Measurements from ENCODE around the gene TCF7L2. TPM values are rescaled to one million over a fixed set of nuclear protein-coding genes. Genes with fewer than 3 reads are reported as not detected.

TCF7L2 gene
- total RNA-seq, 4 donors from 2014 or later, result 25.1 to 38.9 (median 26.9) TPM

DNA sequence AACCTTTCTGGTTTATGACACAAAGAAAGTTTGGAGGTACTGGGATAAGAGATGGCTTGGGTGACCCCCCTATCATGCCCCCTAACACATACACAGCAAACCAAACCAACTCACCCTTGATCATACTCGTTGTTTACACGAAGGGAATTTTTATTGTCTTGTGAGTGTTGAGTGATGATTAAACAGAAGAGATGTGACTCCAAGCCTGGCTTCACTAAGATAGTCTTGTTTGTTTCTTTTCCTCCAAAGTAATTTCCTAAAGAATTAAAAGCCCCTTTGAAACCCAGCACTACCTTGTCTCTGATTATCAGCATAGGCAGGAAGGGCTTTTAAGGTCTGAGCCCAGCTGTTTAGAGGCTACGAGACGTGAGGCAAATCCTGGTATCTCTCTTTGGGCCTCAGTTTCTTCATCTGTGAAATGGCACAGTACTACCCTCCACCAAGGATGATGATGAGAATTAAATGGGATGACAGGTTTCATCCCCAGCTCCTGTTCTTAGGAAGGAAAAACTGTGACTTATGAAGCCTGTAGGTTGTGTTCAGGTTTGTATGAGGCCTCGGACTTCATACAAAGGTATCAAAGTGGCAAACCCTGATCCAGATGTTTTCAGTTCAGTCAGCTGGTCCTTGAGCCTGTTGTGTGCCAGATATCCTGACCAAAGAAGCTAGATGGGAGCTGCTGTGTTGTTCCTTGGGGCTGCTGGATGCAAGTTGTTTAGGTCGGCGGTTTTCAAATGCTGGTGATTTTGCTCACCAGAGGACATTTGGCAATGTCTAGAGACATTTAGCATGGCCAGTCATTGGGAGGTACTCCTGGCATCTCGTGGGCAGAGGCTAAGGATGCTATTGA is 51.8 kb downstream of the TCF7L2 start:
- H3K4me1 ChIP-seq, result peaks cover 0 to 86% (median 28%) of the 10 kb centered on the region in 4 donors
- H3K27me3 ChIP-seq, result no peaks in the 10 kb centered on the region
- no peaks in the 10 kb centered on the region for H3K9me3 ChIP-seq
- WGBS, 2 donors, result 87% methylated on average over 8 of the region's 8 CpGs
- H3K27ac ChIP-seq, result peak overlapping the region in 2 of 4 donors; percentile 37 to 65
- TF ChIP-seq POLR2A (IDR thresholded peaks at IDR 0.05), result no peak
- TF ChIP-seq, protein P1, sequence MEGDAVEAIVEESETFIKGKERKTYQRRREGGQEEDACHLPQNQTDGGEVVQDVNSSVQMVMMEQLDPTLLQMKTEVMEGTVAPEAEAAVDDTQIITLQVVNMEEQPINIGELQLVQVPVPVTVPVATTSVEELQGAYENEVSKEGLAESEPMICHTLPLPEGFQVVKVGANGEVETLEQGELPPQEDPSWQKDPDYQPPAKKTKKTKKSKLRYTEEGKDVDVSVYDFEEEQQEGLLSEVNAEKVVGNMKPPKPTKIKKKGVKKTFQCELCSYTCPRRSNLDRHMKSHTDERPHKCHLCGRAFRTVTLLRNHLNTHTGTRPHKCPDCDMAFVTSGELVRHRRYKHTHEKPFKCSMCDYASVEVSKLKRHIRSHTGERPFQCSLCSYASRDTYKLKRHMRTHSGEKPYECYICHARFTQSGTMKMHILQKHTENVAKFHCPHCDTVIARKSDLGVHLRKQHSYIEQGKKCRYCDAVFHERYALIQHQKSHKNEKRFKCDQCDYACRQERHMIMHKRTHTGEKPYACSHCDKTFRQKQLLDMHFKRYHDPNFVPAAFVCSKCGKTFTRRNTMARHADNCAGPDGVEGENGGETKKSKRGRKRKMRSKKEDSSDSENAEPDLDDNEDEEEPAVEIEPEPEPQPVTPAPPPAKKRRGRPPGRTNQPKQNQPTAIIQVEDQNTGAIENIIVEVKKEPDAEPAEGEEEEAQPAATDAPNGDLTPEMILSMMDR (IDR thresholded peaks at IDR 0.05), result no peak
- no peak for DNase-seq (ENCODE audit: low spot score in 2 of 2)
- no peaks in the 10 kb centered on the region for H3K36me3 ChIP-seq
- H3K4me3 ChIP-seq, result no peak overlapping the region

DNA sequence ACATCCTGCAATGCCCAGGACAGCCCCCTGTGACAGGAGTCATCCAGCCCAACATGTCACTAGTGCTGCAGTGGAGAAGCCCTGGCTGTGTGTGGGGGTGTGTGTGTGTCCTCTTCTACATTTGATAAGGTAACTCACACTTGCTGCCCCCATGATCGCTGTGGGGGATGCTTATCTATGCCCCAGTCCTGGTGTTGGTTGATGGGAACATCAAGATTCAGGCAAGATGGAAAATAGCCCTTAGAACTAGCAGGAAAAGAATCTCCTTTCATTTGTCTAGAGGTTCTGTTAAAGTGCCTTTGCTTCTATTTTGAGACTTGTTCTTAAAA is 52.4 kb downstream of the TCF7L2 start:
- Histone ChIP-seq H3K4me3 (no peak overlapping the region), H3K9me3 (no peaks in the 10 kb centered on the region), H3K27ac (peak overlapping the region in 2 of 4 donors; percentile 37 to 65), H3K4me1 (peaks cover 0 to 92% (median 28%) of the 10 kb centered on the region in 4 donors), H3K36me3 (no peaks in the 10 kb centered on the region), H3K27me3 (no peaks in the 10 kb centered on the region)
- TF ChIP-seq, protein P1 (IDR thresholded peaks at IDR 0.05), result no peak
- no peak for TF ChIP-seq EP300 (IDR thresholded peaks at IDR 0.05)
- TF ChIP-seq POLR2A (IDR thresholded peaks at IDR 0.05), result no peak
- no peak for DNase-seq (ENCODE audit: low spot score in 2 of 2)
- 50 to 57% methylated on average over 1 of the region's 1 CpG for WGBS, 2 donors

DNA sequence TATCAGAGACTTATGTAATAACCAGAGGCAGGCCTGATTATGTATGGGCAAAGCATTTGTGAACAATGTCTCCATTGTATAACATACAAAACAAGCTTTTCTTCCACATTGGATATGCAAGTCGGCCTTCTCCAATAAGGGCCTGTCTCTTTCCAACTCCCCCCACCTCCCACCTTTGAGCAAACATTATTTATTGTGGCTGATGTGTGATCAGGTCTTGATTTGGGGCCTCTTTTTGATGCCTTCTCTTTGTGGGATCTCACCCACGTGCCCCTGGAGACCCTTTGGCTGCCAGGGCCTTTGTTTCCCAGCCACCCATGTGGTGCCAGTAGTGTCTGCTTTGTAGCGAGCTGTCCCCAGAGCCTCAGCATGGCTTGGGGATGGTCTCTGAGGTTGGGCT is 53.0 kb downstream of the TCF7L2 start:
- no peaks in the 10 kb centered on the region for H3K36me3 ChIP-seq
- TF ChIP-seq EP300 (IDR thresholded peaks at IDR 0.05) (no peak), POLR2A (IDR thresholded peaks at IDR 0.05) (no peak)
- TF ChIP-seq, protein P1 (IDR thresholded peaks at IDR 0.05), result no peak
- H3K4me1 ChIP-seq, result peaks cover 0 to 98% (median 31%) of the 10 kb centered on the region in 4 donors
- DNase-seq (ENCODE audit: low spot score in 2 of 2), result no peak
- H3K27me3 ChIP-seq, result no peaks in the 10 kb centered on the region
- no peaks in the 10 kb centered on the region for H3K9me3 ChIP-seq
- H3K4me3 ChIP-seq, result no peak overlapping the region
- WGBS, 2 donors, result 48 to 52% methylated on average over 3 of the region's 3 CpGs
- H3K27ac ChIP-seq, result peak overlapping the region in 2 of 4 donors; percentile 65 to 70

DNA sequence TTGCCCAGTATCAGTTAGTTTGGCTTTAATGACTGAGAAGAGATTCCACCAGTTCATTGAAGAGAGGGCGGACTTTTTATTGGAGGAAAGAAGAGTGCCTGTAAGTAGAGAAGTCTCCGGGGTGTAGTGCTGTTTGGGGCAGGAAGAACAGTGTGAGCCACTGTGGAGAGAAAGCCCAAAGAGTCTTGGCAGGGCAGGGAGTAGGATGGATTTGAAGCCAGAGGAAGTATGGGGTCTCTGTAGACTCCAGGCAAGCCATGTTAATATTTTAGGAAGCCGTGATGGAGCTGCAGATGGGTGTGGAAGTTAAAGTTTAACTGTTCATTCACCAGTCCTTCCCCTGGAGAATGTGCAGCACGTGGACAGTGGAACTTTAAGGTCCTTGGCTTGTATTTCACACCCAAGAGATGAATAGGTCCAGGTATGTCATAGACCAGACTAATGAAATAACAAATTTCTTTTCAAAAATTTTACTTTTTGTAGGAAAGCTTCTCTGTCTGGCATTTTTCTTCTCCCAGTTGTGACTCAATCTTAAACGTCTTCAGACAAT is 54.1 kb downstream of the TCF7L2 start:
- TF ChIP-seq, protein P1 (IDR thresholded peaks at IDR 0.05), result no peak
- TF ChIP-seq POLR2A (IDR thresholded peaks at IDR 0.05) (no peak), EP300 (IDR thresholded peaks at IDR 0.05) (no peak)
- no peak overlapping the region for H3K4me3 ChIP-seq
- H3K9me3 ChIP-seq, result no peaks in the 10 kb centered on the region
- H3K36me3 ChIP-seq, result no peaks in the 10 kb centered on the region
- no peak overlapping the region for H3K27ac ChIP-seq
- WGBS, 2 donors, result 51 to 73% methylated on average over 5 of the region's 5 CpGs
- no peak for DNase-seq (ENCODE audit: low spot score in 2 of 2)
- H3K4me1 ChIP-seq, result peaks cover 0 to 92% (median 31%) of the 10 kb centered on the region in 4 donors
- H3K27me3 ChIP-seq, result no peaks in the 10 kb centered on the region

GRCh38 chr10:113005380-113005779 is 55.3 kb downstream of the TCF7L2 start:
- H3K4me1 ChIP-seq, result peaks cover 0 to 79% (median 28%) of the 10 kb centered on the region in 4 donors
- WGBS, 2 donors, result 85 to 91% methylated on average over 6 of the region's 6 CpGs
- H3K27ac ChIP-seq, result peak overlapping the region in 1 of 4 donors; percentile 30

More at GRCh38 chr10:113005380-113005779, 55.3 kb downstream of the TCF7L2 start:
- Histone ChIP-seq H3K4me3 (no peak overlapping the region), H3K27me3 (no peaks in the 10 kb centered on the region), H3K9me3 (no peaks in the 10 kb centered on the region), H3K36me3 (no peaks in the 10 kb centered on the region)
- TF ChIP-seq POLR2A (IDR thresholded peaks at IDR 0.05) (no peak), EP300 (IDR thresholded peaks at IDR 0.05) (no peak)
- TF ChIP-seq, protein P1 (IDR thresholded peaks at IDR 0.05), result no peak
- no peak for DNase-seq (ENCODE audit: low spot score in 2 of 2)

All from tibial nerve (tissue), 4 donors.